Astrocyte of the cerebellum (primary cell): ENCODE results near the gene RASA4.
"Not testable (repeated sequence)": the region's sequence is repeated elsewhere in the genome, so short reads cannot be mapped to it uniquely, and the experiment has no call there.

ENCODE experiments used
- DNase-seq: peaks from one replicate; pipeline ENCODE4 v3.0.0-alpha.2; 2011; ENCODE audit warnings: low read depth
- H3K4me3 ChIP-seq: 2 replicates; pipeline ENCODE4 v1.5.1; 2011; ENCODE audit warnings: mild to moderate bottlenecking, low read depth, low read length, moderate library complexity
- CTCF ChIP-seq: IDR thresholded peaks from 2 replicates; pipeline ENCODE4 v1.5.1; 2012; ENCODE audit warnings: low read length, low read depth, moderate library complexity, mild to moderate bottlenecking; ENCODE audit errors: missing control alignments
- in situ Hi-C: cut with HindIII; loops from 2 replicates; pipeline ENCODE4 v1.10.0; 2017; ENCODE audit warnings: low sequenced_read_pairs

The RASA4 gene

DNA sequence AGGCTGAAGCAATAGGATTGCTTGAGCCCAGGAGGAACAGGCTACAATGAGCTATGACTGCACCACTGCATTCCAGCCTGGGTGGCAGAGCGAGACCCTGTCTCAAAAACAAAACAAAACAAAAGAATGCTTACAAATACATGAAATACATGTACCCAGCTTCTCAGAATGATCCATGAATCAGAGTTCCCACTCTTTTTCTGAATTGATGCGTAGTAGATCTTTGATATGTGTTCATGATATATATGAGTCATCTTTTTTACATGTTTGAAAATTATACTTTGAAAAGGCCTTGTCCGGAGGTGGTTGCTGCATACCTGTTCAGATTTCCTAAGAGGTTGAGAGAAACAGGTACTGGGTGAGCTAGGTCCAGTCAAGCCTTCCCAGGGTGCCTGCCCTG is 40.2 kb downstream of the RASA4 start:
- H3K4me3 ChIP-seq, DNase-seq, in situ Hi-C loops: not testable (repeated sequence)

- in situ Hi-C loops, result not testable (repeated sequence)
Observed at GRCh38 chr7:102574607-102575006, 41.9 kb downstream of the RASA4 start.

GRCh38 chr7:102572261-102573239 is 44.0 kb downstream of the RASA4 start, which contains the start of gene POLR2J3:
TSS of gene POLR2J3 (minus strand) at chr7:102572583. CDS start at chr7:102572521, 62 bp downstream.
- TF ChIP-seq CTCF, result peak; percentile 42
- peak within 1 kb of the TSS; percentile 54 for H3K4me3 ChIP-seq
- in situ Hi-C loops, result not testable (repeated sequence)
- peak; percentile 76 for DNase-seq

More at GRCh38 chr7:102574607-102575006, 41.9 kb downstream of the RASA4 start:
- not testable (repeated sequence) for DNase-seq, H3K4me3 ChIP-seq

DNA sequence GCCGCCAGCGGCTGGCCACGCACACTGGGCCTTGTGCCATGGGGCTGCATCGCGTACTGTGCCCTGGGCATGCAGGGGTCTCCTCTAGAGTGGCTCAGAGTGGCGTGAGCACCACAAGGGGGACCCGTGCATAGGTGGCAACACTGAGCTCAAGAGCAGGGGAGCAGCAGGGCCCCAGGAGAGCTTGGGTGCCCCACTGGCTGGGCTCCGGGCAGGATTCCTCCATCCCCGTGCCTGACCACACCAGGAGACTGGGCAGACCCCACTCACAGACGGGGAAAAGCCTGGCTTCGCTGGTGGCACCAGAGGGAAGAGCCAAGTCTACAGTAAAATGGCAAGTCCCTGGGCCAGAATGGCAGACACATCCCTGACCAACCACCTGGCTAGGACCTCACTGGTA is 47.9 kb downstream of the RASA4 start:
- in situ Hi-C loops, H3K4me3 ChIP-seq, DNase-seq: not testable (repeated sequence)

GRCh38 chr7:102550808-102551422 is 65.6 kb downstream of the RASA4 start, which contains the start of gene SPDYE2:
TSS of gene SPDYE2 (plus strand) at chr7:102551226. CDS start at chr7:102553256, 2,030 bp downstream.
- DNase-seq, result not testable (repeated sequence)

GRCh38 chr7:102546353-102546752 is 70.2 kb downstream of the RASA4 start:
- H3K4me3 ChIP-seq, in situ Hi-C loops, DNase-seq: not testable (repeated sequence)

More at GRCh38 chr7:102550808-102551422, 65.6 kb downstream of the RASA4 start, which contains the start of gene SPDYE2:
- H3K4me3 ChIP-seq, in situ Hi-C loops: not testable (repeated sequence)

GRCh38 chr7:102545288-102545687 is 71.3 kb downstream of the RASA4 start:
- H3K4me3 ChIP-seq, in situ Hi-C loops, DNase-seq: not testable (repeated sequence)

- DNase-seq, in situ Hi-C loops, H3K4me3 ChIP-seq: not testable (repeated sequence)
Observed at GRCh38 chr7:102544372-102544771, 72.2 kb downstream of the RASA4 start.

- in situ Hi-C loops, H3K4me3 ChIP-seq, DNase-seq: not testable (repeated sequence)
Observed at GRCh38 chr7:102543596-102543995, 73.0 kb downstream of the RASA4 start, which contains the start of gene UPK3BL2. TSS of gene UPK3BL2 (minus strand) at chr7:102543696. CDS start at chr7:102543636, 60 bp downstream.

DNA sequence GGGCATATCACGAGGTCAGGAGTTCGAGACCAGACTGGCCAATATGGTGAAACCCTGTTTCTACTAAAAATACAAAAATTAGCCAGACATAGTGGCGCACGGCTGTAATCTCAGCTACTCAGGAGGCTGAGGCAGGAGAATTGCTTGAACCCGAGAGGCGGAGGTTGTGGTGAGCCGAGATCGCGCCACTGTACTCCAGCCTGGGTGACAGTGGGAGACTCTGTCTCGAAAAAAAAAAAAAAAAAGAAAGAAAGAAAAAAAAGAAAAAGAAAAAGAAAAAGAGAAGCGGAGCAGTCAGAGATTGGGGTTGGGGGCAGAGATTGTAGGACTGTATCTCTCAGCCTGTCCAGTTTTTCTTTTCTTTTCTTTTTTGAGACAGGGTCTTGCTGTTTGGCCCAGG is 73.8 kb downstream of the RASA4 start:
- H3K4me3 ChIP-seq, DNase-seq, in situ Hi-C loops: not testable (repeated sequence)

DNA sequence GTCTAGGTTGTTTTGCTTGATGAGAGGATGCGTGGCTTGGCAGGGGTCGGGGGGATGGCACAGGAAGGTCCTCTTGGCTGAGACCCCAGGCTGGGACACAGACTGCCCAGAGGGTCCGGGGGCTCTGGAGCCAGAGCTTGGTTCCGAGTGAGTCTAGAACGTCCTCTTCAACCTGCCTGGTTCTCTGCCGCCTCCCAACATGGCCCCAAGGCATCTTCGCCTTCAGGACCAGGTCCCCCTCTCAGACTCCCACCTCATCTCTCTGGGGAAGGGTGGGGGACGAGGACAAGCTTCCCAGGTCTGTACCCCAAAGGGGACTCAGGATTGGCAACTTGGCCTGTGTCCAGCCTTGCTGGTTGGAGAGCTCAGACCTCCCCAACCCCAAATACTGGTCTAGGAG is 74.5 kb downstream of the RASA4 start:
- in situ Hi-C loops, DNase-seq, H3K4me3 ChIP-seq: not testable (repeated sequence)

DNA sequence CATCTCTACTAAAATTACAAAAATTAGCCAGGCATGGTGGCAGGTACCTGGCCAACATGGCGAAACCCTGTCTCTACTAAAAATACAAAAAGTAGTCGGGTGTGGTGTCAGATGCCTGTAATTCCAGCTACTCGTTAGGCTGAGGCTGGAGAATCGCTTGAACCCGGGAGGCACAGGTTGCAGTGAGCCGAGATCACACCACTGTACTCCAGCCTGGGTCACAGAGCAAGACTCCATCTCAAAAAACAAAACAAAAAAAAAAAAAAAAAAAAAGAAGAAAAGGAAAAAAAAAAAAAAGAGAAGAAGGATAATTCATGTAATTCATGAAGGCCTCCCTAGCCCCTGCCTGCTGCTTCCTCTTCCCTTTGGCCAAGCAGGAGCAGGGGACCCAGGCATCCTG is 76.0 kb downstream of the RASA4 start:
- DNase-seq, H3K4me3 ChIP-seq, in situ Hi-C loops: not testable (repeated sequence)

DNA sequence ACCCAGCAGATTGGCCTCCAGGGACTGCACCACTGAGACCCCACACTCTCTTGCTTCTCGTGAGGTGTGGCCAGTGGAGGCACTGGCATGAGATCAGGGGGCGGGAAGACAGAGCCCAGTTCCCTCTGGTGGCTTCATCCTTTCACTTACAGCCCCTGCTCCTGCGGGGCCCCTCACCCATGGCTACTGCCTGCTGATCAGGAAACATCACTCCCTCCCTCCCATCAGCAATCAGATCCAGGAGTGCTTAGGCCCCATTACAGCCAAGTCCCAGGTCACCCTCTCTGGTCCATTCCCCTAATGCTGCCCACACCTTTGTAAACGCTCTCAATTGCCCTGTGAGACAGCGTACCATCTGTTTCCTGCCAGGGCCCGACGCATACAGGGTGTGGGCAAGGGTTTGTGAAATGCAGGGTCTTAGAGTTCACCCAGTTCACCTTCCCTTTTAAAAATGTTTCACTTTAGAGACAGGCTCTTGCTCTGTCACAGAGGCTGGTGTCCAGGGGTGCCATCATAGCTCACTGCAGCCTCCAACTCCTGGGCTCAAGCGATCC is 81.4 kb downstream of the RASA4 start:
- H3K4me3 ChIP-seq, DNase-seq, in situ Hi-C loops: not testable (repeated sequence)

- in situ Hi-C loops, DNase-seq, H3K4me3 ChIP-seq: not testable (repeated sequence)
Observed at GRCh38 chr7:102532127-102532526, 84.4 kb downstream of the RASA4 start.

- DNase-seq, H3K4me3 ChIP-seq, in situ Hi-C loops: not testable (repeated sequence)
Observed at GRCh38 chr7:102531583-102531982, 85.0 kb downstream of the RASA4 start.
